ENCODE measurements around the gene DPM3.

Gene DPM3

GRCh38 chr1:155091071-155092051 lies 49.0 kb downstream of the DPM3 start:
- DNase-seq = peak; percentile 77

Measured in NCI-H1092 (cell line).